NCI-H1417 (cell line): Measurements from ENCODE around the gene RBM39.

Experiments
- DNase-seq, 3 experiments: peaks; one replicate each; lab custom pipeline; 2025; lab: John Stamatoyannopoulos, UW

The RBM39 gene

GRCh38 chr20:35674921-35675320, 67.1 kb downstream of the RBM39 start:
- DNase-seq: no peak

DNA sequence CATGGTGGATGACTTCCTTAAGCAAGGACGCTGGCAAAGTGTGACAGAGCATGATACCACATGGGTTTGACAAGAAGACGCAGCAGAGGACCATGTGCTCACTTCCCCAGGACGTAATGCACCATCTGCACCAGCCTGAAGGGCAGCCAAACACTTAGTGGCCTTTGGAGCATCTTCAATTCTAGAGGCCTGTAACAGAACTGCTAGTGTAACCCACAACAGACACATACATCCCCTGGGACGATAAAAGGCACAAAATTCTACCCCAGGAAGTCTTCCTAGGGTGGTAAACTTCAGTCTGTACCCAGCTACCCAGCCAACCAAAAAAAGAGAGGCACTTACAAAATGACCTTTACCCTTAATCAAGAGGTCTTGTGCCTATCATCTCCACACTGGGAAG, 68.2 kb downstream of the RBM39 start:
- DNase-seq: no peak

DNA sequence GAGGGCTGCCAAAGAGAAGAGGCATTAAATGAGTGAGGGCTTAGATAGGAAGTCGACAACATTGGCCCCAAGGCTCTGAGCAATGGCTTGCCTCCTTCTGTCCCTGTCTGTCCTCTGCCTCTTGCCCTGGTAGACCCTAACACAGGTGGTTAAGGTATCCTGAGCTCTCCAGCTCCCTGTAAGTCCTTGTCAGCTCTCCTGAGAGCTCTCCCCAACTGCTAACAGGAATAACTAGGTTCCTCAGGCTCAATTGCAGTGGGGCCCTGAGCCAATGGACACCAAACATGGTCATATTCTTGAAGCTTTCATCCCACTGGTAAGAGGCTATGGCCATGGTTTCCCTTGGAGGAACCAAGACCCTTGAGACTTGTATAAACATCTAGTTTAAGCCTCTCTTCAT, 72.4 kb downstream of the RBM39 start:
- no peak for DNase-seq

- no peak for DNase-seq
These were observed 72.8 kb downstream of the RBM39 start for GRCh38 chr20:35669221-35669620.

DNA sequence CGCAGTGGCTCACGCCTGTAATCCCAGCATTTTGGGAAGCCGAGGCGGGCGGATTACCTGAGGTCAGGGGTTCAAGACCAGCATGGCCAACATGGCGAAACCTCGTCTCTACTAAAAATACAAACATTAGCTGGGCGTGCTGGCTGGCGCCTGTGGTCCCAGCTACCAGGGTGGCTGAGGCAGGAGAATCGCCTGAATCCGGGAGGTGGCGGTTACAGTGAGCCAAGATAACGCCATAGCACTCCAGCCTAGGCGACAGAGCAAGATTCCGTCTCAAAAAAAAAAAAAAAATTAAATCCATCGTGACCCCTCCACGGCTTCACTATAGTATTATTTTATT, 76.1 kb downstream of the RBM39 start:
- DNase-seq: no peak

DNA sequence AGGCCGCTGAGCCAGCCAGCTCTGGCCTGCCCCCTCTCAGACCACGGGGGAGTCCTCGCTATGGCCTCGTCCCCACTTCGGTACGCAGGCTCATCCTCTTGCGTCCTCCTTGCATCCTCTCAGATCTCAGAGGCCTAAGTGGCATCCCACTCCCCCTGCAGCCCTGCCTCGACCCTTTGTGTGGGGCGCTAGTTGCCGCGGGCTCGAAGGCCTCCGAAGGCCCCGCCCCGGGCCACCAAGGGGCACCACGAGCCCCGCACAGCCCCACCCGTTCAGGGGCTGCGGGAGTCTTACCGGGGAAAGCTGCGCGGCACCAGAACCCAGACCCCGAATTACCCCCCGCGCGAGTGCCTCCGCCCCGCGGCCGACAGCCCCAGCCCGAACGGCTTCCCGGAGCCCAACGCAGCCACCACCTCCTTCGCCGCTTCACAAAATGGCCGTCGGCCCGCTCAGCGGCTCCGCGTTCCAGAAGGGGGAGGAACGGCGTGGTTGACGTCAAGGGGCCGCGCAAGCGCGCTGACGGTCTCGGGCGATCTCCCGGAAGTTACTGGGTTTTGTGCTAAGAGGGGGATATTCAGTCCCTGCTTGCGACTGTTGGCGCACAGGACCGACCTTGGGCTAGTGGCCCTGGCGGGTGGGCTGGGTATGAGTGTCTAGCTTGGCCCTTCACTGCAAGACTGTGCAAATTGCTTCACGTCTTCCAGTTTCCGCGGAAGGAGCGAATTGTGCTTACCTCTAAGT, 77.4 kb downstream of the RBM39 start, which contains the start of the genes CPNE1 and RBM12:
CPNE1 (minus strand) TSS at position 435 of the 741 bp plus-strand sequence. CDS start 31,977 bp downstream, outside the sequence.
RBM12 (minus strand) TSS at position 435 of the 741 bp plus-strand sequence. CDS start 9,578 bp downstream, outside the sequence.
- DNase-seq: peak; percentile 91 to 97 (median 97)

- peak; percentile 50 to 88 (median 85) for DNase-seq
These were observed 78.3 kb downstream of the RBM39 start for GRCh38 chr20:35663516-35664465.

- DNase-seq: no peak
These were observed 79.5 kb downstream of the RBM39 start for GRCh38 chr20:35662551-35662950.

DNA sequence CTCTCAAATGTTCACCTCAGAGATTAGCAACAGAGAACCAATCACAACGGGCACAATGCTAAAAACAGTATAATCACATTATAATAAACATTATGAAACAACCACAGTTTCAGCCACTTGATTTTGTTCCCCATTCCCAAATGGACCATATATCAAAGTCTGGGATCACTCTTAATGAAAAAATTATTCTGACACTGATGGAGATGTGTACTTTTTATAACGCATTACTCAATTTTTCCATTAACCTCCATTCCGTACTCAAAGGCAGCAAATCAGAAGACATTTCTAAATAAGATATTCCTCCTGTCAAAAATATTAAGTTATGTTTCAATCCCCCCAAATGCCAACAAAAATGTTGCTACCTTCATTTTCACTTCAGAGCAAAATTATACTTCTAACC, 80.2 kb downstream of the RBM39 start:
- no peak for DNase-seq

DNA sequence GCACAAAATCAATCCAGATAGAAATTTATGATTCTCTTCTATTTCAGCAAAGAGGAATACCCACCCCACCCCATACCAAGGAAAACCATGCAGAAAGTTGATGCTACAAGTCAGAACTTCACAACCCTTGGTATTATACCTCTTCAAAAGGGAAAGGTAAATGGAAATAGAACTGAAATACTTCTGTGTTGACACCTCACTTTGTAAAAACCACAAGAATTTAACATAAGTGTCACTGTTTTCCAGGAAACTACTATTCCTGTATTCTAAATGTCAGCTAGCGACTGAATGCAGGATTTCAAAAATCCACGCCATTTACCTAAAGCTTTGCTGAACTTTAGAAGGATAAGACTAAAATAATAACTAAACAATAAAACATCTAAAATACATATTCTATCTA, 81.0 kb downstream of the RBM39 start:
- no peak for DNase-seq

DNA sequence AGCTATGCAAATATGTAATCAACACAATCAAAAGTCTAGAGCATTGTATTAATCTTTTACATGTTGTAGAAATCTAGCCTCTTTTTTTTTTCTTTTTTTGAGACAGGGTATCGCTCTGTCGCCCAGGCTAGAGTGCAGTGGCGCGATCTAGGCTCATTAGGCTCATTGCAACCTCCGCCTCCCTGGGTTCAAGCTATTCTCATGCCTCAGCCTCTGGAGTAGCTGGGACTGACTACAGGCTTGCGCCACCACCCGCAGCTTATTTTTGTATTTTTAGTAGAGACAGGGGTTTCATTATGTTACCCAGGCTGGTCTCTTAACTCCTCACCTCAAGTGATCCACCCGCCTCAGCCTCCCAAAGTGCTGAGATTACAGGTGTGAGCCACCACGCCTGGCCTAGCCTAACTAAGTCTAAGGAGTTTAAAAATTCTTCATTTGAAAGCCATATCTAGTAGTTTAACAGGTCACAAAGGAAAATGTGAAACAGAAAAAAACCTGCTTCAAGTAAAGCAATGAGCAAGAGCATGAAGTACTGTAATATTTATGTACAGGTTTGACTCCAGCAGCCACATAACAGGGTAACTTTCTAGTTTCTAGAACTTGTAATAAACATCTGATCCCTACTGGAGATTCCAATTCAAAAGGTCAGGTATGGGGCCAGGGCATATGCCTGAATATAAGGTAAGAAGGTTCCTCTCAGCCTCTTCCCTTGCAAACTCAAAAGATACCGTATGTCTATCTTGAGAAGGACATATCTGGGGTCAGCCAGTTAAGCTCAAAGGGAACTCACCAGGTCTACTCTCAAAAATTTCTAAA, 81.7 kb downstream of the RBM39 start:
- DNase-seq: no peak

GRCh38 chr20:35657271-35657670, 84.8 kb downstream of the RBM39 start:
- no peak for DNase-seq

DNA sequence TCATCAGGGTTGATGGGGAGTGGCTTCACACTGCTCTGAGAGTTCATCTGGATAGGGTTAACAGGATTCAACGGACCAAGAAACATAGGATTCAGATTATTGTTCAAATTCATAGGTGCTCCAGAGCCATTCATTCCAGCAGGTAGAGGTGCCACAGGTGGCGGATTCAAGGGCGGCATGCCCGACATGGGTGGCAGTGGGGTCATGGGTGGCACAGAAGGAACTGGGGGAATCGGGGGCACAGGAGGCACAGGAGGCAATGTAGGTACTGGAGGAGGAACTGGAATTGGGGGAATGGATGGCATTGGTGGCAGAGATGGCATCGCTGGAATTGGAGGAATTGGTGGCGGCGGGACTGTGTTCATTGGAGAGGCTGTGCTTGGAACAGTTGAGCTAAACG, 87.6 kb downstream of the RBM39 start:
- no peak for DNase-seq

GRCh38 chr20:35653893-35654292, 88.2 kb downstream of the RBM39 start:
- no peak for DNase-seq
